ENCODE results near the gene RPN1. TPM values are rescaled to one million over a fixed set of nuclear protein-coding genes. Genes with fewer than 3 reads are reported as not detected.

RPN1 gene
- total RNA-seq, 1 donor from 2014 or later = 207 TPM

- Mint-ChIP-seq H3K27ac (ENCODE audit: unreplicated experiment) (no peak overlapping the region), H3K9me3 (ENCODE audit: unreplicated experiment) (no peaks in the 10 kb centered on the region), H3K36me3 (ENCODE audit: unreplicated experiment) (no peaks in the 10 kb centered on the region), H3K4me3 (ENCODE audit: unreplicated experiment) (no peak overlapping the region), H3K4me1 (ENCODE audit: unreplicated experiment) (peaks cover 6% of the 10 kb centered on the region), H3K27me3 (ENCODE audit: unreplicated experiment) (no peaks in the 10 kb centered on the region)
- no peak for TF ChIP-seq CTCF (IDR thresholded peaks at IDR 0.05)
- DNase-seq (ENCODE audit: extremely low spot score, unreplicated experiment) = no peak
Observed at GRCh38 chr3:128603811-128604775, 46.5 kb downstream of the RPN1 start.

- Mint-ChIP-seq H3K4me3 (ENCODE audit: unreplicated experiment) (no peak overlapping the region), H3K9me3 (ENCODE audit: unreplicated experiment) (no peaks in the 10 kb centered on the region), H3K4me1 (ENCODE audit: unreplicated experiment) (peaks cover 8% of the 10 kb centered on the region), H3K27me3 (ENCODE audit: unreplicated experiment) (no peaks in the 10 kb centered on the region), H3K27ac (ENCODE audit: unreplicated experiment) (no peak overlapping the region), H3K36me3 (ENCODE audit: unreplicated experiment) (no peaks in the 10 kb centered on the region)
- DNase-seq (ENCODE audit: extremely low spot score, unreplicated experiment) = no peak
- TF ChIP-seq CTCF (IDR thresholded peaks at IDR 0.05) = no peak
Observed at GRCh38 chr3:128603313-128603712, 47.3 kb downstream of the RPN1 start.

DNA sequence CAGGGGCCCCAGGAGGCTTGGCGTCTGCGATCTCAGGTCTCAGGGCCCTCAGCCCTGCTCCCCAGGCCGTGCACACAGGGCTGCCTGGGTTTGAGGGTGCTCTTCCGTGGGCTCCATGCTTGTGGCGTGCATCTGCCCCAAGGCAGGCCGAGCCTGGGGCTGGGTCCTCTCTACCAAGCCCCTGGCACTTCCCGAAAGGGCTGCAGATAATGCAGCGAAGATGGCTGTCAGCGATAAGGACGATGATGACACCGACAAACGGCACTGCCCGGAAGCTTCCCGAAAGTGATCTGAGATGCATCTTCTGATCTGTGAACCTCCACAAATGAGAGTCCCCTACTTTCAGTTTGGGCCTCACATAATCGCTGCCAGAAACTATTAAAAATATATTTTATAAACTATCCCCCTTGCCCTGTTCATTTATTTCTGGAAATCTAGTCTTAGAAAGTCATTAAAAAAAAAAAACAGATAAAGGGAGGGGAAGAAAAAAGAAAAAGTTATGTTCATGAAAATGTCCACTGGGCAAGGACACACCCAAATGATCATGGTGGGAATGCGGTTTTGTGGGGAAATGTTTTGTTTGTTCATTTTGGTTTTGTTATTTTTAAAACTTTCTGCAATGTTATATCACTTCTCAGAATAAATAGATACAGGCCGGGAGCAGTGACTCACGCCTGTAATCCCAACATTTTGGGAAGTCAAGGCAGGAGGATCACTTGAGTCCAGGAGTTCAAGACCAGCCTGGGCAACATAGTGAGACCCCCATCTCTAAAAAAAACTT, 51.5 kb downstream of the RPN1 start:
- Mint-ChIP-seq H3K27ac (ENCODE audit: unreplicated experiment) (no peak overlapping the region), H3K9me3 (ENCODE audit: unreplicated experiment) (no peaks in the 10 kb centered on the region), H3K4me3 (ENCODE audit: unreplicated experiment) (no peak overlapping the region), H3K4me1 (ENCODE audit: unreplicated experiment) (peaks cover 21% of the 10 kb centered on the region), H3K27me3 (ENCODE audit: unreplicated experiment) (no peaks in the 10 kb centered on the region), H3K36me3 (ENCODE audit: unreplicated experiment) (no peaks in the 10 kb centered on the region)
- TF ChIP-seq CTCF (IDR thresholded peaks at IDR 0.05) = no peak
- DNase-seq (ENCODE audit: extremely low spot score, unreplicated experiment) = no peak

- H3K4me3 Mint-ChIP-seq (ENCODE audit: unreplicated experiment) = no peak overlapping the region
- TF ChIP-seq CTCF (IDR thresholded peaks at IDR 0.05) = no peak
- no peaks in the 10 kb centered on the region for H3K27me3 Mint-ChIP-seq (ENCODE audit: unreplicated experiment)
- no peaks in the 10 kb centered on the region for H3K36me3 Mint-ChIP-seq (ENCODE audit: unreplicated experiment)
- peaks cover 21% of the 10 kb centered on the region for H3K4me1 Mint-ChIP-seq (ENCODE audit: unreplicated experiment)
- H3K9me3 Mint-ChIP-seq (ENCODE audit: unreplicated experiment) = no peaks in the 10 kb centered on the region
- peak overlapping the region; percentile 23 for H3K27ac Mint-ChIP-seq (ENCODE audit: unreplicated experiment)
- DNase-seq (ENCODE audit: extremely low spot score, unreplicated experiment) = no peak
Observed at GRCh38 chr3:128597900-128598299, 52.7 kb downstream of the RPN1 start.

GRCh38 chr3:128592864-128593263, 57.8 kb downstream of the RPN1 start:
- no peak for DNase-seq (ENCODE audit: extremely low spot score, unreplicated experiment)
- Mint-ChIP-seq H3K27me3 (ENCODE audit: unreplicated experiment) (peaks cover 3% of the 10 kb centered on the region), H3K9me3 (ENCODE audit: unreplicated experiment) (peaks cover 5% of the 10 kb centered on the region), H3K4me3 (ENCODE audit: unreplicated experiment) (no peak overlapping the region), H3K27ac (ENCODE audit: unreplicated experiment) (no peak overlapping the region), H3K4me1 (ENCODE audit: unreplicated experiment) (peaks cover 8% of the 10 kb centered on the region), H3K36me3 (ENCODE audit: unreplicated experiment) (no peaks in the 10 kb centered on the region)
- TF ChIP-seq CTCF (IDR thresholded peaks at IDR 0.05) = no peak

Data from osteocyte (in vitro differentiated cells).